ENCODE measurements around the gene ZNF296.
A peak's percentile ranks its signal among the peaks of the same experiment; 100 is the strongest.

Gene ZNF296

GRCh38 chr19:45063851-45064801 is 12.2 kb downstream of the ZNF296 start:
- no peak for FAIRE-seq
- no peak for DNase-seq (ENCODE audit: insufficient read length, low spot score)

GRCh38 chr19:45061965-45062364 is 14.3 kb downstream of the ZNF296 start:
- FAIRE-seq, result no peak
- no peak for DNase-seq (ENCODE audit: insufficient read length, low spot score)

- DNase-seq (ENCODE audit: insufficient read length, low spot score) (peak; percentile 96), FAIRE-seq (peak; percentile 92)
Observed at GRCh38 chr19:45059258-45059965, 16.9 kb downstream of the ZNF296 start.

- FAIRE-seq (no peak), DNase-seq (ENCODE audit: insufficient read length, low spot score) (no peak)
Observed at GRCh38 chr19:45058622-45059159, 17.6 kb downstream of the ZNF296 start.

GRCh38 chr19:45057444-45057843 is 18.8 kb downstream of the ZNF296 start:
- DNase-seq (ENCODE audit: insufficient read length, low spot score) (no peak), FAIRE-seq (no peak)

- DNase-seq (ENCODE audit: insufficient read length, low spot score) (no peak), FAIRE-seq (no peak)
Observed at GRCh38 chr19:45056831-45057230, 19.4 kb downstream of the ZNF296 start.

GRCh38 chr19:45051929-45052579 is 24.2 kb downstream of the ZNF296 start:
- no peak for DNase-seq (ENCODE audit: insufficient read length, low spot score)
- no peak for FAIRE-seq

GRCh38 chr19:45050036-45050435 is 26.2 kb downstream of the ZNF296 start:
- DNase-seq (ENCODE audit: insufficient read length, low spot score) (no peak), FAIRE-seq (no peak)

GRCh38 chr19:45049073-45049736 is 27.1 kb downstream of the ZNF296 start:
- DNase-seq (ENCODE audit: insufficient read length, low spot score) (no peak), FAIRE-seq (no peak)

GRCh38 chr19:45047188-45047797 is 29.0 kb downstream of the ZNF296 start:
- FAIRE-seq (peak; percentile 40), DNase-seq (ENCODE audit: insufficient read length, low spot score) (no peak)

GRCh38 chr19:45046355-45046754 is 29.9 kb downstream of the ZNF296 start:
- DNase-seq (ENCODE audit: insufficient read length, low spot score), result no peak

GRCh38 chr19:45045671-45046353 is 30.5 kb downstream of the ZNF296 start:
- FAIRE-seq (no peak), DNase-seq (ENCODE audit: insufficient read length, low spot score) (no peak)

More at GRCh38 chr19:45046355-45046754, 29.9 kb downstream of the ZNF296 start:
- no peak for FAIRE-seq

- no peak for DNase-seq (ENCODE audit: insufficient read length, low spot score)
- FAIRE-seq, result no peak
Observed at GRCh38 chr19:45041125-45041524, 35.2 kb downstream of the ZNF296 start.

- no peak for DNase-seq (ENCODE audit: insufficient read length, low spot score)
- peak; percentile 33 for FAIRE-seq
Observed at GRCh38 chr19:45040059-45040771, 36.1 kb downstream of the ZNF296 start.

- DNase-seq (ENCODE audit: insufficient read length, low spot score) (peak; percentile 86), FAIRE-seq (peak; percentile 95)
Observed at GRCh38 chr19:45038931-45039893, 37.1 kb downstream of the ZNF296 start, which contains the start of gene CLASRP. Gene CLASRP, plus strand, starts transcription at chr19:45039045. Its CDS starts 1,168 bp downstream, at chr19:45040213.

GRCh38 chr19:45037393-45038169 is 38.7 kb downstream of the ZNF296 start:
- DNase-seq (ENCODE audit: insufficient read length, low spot score) (no peak), FAIRE-seq (no peak)

GRCh38 chr19:45035755-45036154 is 40.5 kb downstream of the ZNF296 start:
- no peak for FAIRE-seq
- no peak for DNase-seq (ENCODE audit: insufficient read length, low spot score)

Measured in GM19239 (cell line).